AG09309 (cell line): ENCODE data around the gene BEST2.

Experiments
- DNase-seq: peaks from one replicate; pipeline ENCODE4 v3.0.0-alpha.2; 2010; ENCODE audit warnings: low read depth
- H3K4me3 ChIP-seq: 2 replicates; pipeline ENCODE4 v1.5.1; 2011; ENCODE audit warnings: mild to moderate bottlenecking, low read depth, low read length, moderate library complexity; ENCODE audit not compliant: control insufficient read depth
- TF ChIP-seq, protein P1 (sequence below): IDR thresholded peaks from 2 replicates; pipeline ENCODE4 v1.5.1; 2011; ENCODE audit warnings: mild to moderate bottlenecking, low read depth, low read length, inconsistent platforms; ENCODE audit not compliant: insufficient read depth, control insufficient read depth; ENCODE audit errors: missing control alignments

Gene BEST2

GRCh38 chr19:12745166-12745897, 6.3 kb upstream of the BEST2 start:
- no peak overlapping the region for H3K4me3 ChIP-seq
- TF ChIP-seq, protein P1, sequence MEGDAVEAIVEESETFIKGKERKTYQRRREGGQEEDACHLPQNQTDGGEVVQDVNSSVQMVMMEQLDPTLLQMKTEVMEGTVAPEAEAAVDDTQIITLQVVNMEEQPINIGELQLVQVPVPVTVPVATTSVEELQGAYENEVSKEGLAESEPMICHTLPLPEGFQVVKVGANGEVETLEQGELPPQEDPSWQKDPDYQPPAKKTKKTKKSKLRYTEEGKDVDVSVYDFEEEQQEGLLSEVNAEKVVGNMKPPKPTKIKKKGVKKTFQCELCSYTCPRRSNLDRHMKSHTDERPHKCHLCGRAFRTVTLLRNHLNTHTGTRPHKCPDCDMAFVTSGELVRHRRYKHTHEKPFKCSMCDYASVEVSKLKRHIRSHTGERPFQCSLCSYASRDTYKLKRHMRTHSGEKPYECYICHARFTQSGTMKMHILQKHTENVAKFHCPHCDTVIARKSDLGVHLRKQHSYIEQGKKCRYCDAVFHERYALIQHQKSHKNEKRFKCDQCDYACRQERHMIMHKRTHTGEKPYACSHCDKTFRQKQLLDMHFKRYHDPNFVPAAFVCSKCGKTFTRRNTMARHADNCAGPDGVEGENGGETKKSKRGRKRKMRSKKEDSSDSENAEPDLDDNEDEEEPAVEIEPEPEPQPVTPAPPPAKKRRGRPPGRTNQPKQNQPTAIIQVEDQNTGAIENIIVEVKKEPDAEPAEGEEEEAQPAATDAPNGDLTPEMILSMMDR: no peak
- no peak for DNase-seq

DNA sequence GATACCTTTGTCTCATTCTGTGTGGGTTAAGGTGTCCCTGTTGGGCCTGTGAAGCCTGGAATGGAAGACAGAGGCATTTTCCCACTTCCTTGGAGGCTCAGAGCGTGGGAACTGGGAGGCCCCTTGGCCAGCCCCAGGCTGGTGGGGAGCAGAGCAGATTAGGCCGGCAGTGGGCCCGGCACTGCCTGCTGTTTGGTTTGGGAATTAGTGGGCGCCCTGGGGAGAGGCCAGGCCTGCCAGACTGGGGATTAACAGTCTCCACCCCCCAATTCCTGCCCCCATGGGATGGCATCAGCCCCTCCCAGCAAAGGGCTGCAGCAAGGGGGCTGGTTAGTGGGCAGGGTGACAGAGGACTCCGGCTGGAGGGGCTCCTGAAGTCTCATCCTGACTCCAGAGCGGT, 3.1 kb upstream of the BEST2 start:
- DNase-seq: no peak
- H3K4me3 ChIP-seq: no peak overlapping the region
- TF ChIP-seq, protein P1: no peak

GRCh38 chr19:12749938-12750521, 1.6 kb upstream of the BEST2 start:
- H3K4me3 ChIP-seq: no peak overlapping the region
- TF ChIP-seq, protein P1: no peak
- no peak for DNase-seq

- no peak overlapping the region for H3K4me3 ChIP-seq
- DNase-seq: no peak
- TF ChIP-seq, protein P1: no peak
These were observed 740 bp upstream of the BEST2 start for GRCh38 chr19:12750851-12751250.

DNA sequence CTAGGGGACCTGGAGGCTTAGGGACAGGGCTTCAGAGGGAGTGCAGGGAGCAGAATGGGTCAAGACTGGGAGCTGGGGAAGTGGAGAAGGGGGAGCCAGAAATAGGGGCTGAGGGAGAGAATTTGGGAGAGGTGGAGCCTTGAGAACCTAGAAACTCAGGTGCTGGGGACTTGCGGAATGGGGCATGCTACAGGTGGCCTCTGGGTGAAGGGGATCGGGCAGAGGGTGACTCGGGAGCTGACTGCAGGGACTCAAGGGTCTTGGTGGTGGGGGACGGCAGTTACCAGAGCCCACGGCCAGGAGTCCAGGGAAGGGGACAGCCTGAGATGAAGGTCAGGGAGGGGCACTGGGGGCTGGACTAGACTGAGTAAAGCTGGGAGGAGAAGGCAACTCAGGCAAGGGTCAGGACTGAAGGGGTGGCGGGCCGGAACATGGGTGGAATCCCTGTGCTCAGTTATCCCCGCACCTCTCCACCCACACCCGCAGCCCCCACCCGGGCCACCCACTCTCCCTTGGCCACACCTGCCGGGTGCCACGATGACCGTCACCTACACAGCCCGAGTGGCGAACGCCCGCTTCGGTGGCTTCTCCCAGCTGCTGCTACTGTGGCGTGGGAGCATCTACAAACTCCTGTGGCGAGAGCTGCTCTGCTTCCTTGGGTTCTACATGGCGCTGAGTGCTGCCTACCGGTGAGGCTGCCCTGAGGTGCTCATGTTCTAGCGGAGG, 628 bp downstream of the BEST2 start:
- no peak for DNase-seq
- TF ChIP-seq, protein P1: no peak
- H3K4me3 ChIP-seq: no peak overlapping the region

- TF ChIP-seq, protein P1: no peak
- no peak for DNase-seq
- H3K4me3 ChIP-seq: no peak overlapping the region
These were observed 3.0 kb downstream of the BEST2 start for GRCh38 chr19:12754465-12755196.
